ENCODE results near the gene ACAD8. TPM values are rescaled to one million over a fixed set of nuclear protein-coding genes. Genes with fewer than 3 reads are reported as not detected.

ACAD8 gene
- total RNA-seq, 4 donors from 2014 or later, result 19.4 to 29.6 (median 24.7) TPM

- no peak for DNase-seq
- H3K36me3 ChIP-seq, result peaks cover 0 to 13% of the 10 kb centered on the region in 2 donors
- H3K9me3 ChIP-seq, result no peaks in the 10 kb centered on the region
- H3K4me3 ChIP-seq, result no peak overlapping the region
- in situ Hi-C loops (cut with MboI; ENCODE audit: low sequenced_read_pairs in 4 of 4) (no loop called here), intact Hi-C loops (cut with DNase I; ENCODE audit: low total_unique reads) (no loop called here)
- peaks cover 11 to 29% of the 10 kb centered on the region in 2 donors for H3K4me1 ChIP-seq
- H3K27me3 ChIP-seq, result no peaks in the 10 kb centered on the region
- no peak for ATAC-seq
- H3K27ac ChIP-seq, result no peak overlapping the region
- TF ChIP-seq CTCF (IDR thresholded peaks at IDR 0.05 in 4 of 5, conservative IDR thresholded peaks at IDR 0.05 in 1 of 5), result no peak
- TF ChIP-seq POLR2A (IDR thresholded peaks at IDR 0.05), result no peak
Observed at GRCh38 chr11:134231958-134232659, 21.3 kb upstream of the ACAD8 start.

GRCh38 chr11:134233729-134234179 is 19.6 kb upstream of the ACAD8 start:
- Histone ChIP-seq H3K27ac (no peak overlapping the region), H3K27me3 (no peaks in the 10 kb centered on the region), H3K9me3 (no peaks in the 10 kb centered on the region), H3K4me3 (no peak overlapping the region), H3K4me1 (peaks cover 6 to 19% of the 10 kb centered on the region in 2 donors), H3K36me3 (peaks cover 0 to 13% of the 10 kb centered on the region in 2 donors)
- in situ Hi-C loops (cut with MboI; ENCODE audit: low sequenced_read_pairs in 4 of 4), result no loop called here
- DNase-seq (no peak), ATAC-seq (no peak)
- intact Hi-C loops (cut with DNase I; ENCODE audit: low total_unique reads), result no loop called here
- no peak for TF ChIP-seq POLR2A (IDR thresholded peaks at IDR 0.05)
- TF ChIP-seq CTCF (IDR thresholded peaks at IDR 0.05 in 4 of 5, conservative IDR thresholded peaks at IDR 0.05 in 1 of 5), result no peak

- TF ChIP-seq POLR2A (IDR thresholded peaks at IDR 0.05) (no peak), CTCF (IDR thresholded peaks at IDR 0.05 in 4 of 5, conservative IDR thresholded peaks at IDR 0.05 in 1 of 5) (no peak)
- peaks cover 0 to 13% of the 10 kb centered on the region in 2 donors for H3K4me1 ChIP-seq
- intact Hi-C loops (cut with DNase I; ENCODE audit: low total_unique reads) (no loop called here), in situ Hi-C loops (cut with MboI; ENCODE audit: low sequenced_read_pairs in 4 of 4) (no loop called here)
- peaks cover 0 to 30% of the 10 kb centered on the region in 2 donors for H3K36me3 ChIP-seq
- no peaks in the 10 kb centered on the region for H3K27me3 ChIP-seq
- no peak overlapping the region for H3K4me3 ChIP-seq
- ATAC-seq, result no peak
- H3K9me3 ChIP-seq, result no peaks in the 10 kb centered on the region
- H3K27ac ChIP-seq, result no peak overlapping the region
- DNase-seq, result no peak
Observed at GRCh38 chr11:134235399-134235798, 18.0 kb upstream of the ACAD8 start.

GRCh38 chr11:134236834-134237556 is 16.4 kb upstream of the ACAD8 start:
- Histone ChIP-seq H3K9me3 (no peaks in the 10 kb centered on the region), H3K36me3 (peaks cover 0 to 44% of the 10 kb centered on the region in 2 donors), H3K27ac (no peak overlapping the region), H3K4me1 (no peaks in the 10 kb centered on the region), H3K4me3 (no peak overlapping the region), H3K27me3 (no peaks in the 10 kb centered on the region)
- in situ Hi-C loops (cut with MboI; ENCODE audit: low sequenced_read_pairs in 4 of 4), result no loop called here
- TF ChIP-seq CTCF (IDR thresholded peaks at IDR 0.05 in 4 of 5, conservative IDR thresholded peaks at IDR 0.05 in 1 of 5) (no peak), POLR2A (IDR thresholded peaks at IDR 0.05) (no peak)
- no peak for ATAC-seq
- no peak for DNase-seq
- intact Hi-C loops (cut with DNase I; ENCODE audit: low total_unique reads), result no loop called here

All from gastrocnemius medialis (tissue), 4 donors.